ENCODE results near the gene TEX47.

TEX47 gene

GRCh38 chr7:88746126-88746525 lies 49.4 kb downstream of the TEX47 start:
- no peak for DNase-seq (ENCODE audit: low spot score)

Data from activated CD4-positive, alpha-beta T cell treated with anti-CD3 and anti-CD28 coated beads, Interleukin-2, Interleukin-4, amounts not matched to agents 100 ng/mL and 50 ng/mL, durations not matched to agents 16 hours and 8 hours (primary cell).